GM21737 (cell line): ENCODE measurements around the gene DCDC2B.
"Not testable (repeated sequence)": the region's sequence is repeated elsewhere in the genome, so short reads cannot be mapped to it uniquely, and the experiment has no call there.

Experiments
- ATAC-seq: cut with Tn5 transposase; IDR thresholded peaks from one replicate; pipeline ENCODE4 v1.9.1; 2021; ENCODE audit warnings: mild to moderate bottlenecking, moderate library complexity; ENCODE audit not compliant: unreplicated experiment

DCDC2B gene

GRCh38 chr1:32208891-32209328, at the start of gene DCDC2B:
Gene DCDC2B, plus strand, starts transcription at chr1:32209089. Its CDS starts 5 bp downstream, at chr1:32209094.
- no peak for ATAC-seq

GRCh38 chr1:32159189-32159588, 49.7 kb upstream of the DCDC2B start:
- no peak for ATAC-seq

GRCh38 chr1:32163405-32163804, 45.5 kb upstream of the DCDC2B start:
- ATAC-seq = no peak

DNA sequence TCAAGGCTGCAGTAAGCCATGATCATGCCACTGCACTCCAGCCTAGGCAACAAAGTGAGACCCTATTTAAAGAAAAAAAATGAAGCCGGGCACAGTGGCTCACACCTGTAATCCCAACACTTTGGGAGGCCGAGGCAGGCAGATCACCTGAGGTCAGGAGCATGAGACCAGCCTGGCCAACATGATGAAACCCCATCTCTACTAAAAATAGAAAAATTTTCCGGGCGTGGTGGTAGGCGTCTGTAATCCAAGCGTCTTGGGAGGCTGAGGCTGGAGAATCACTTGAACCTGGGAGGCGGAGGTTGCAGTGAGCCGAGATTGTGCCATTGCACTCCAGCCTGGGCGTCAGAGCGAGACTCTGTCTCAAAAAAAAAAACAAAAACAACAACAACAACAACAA, 43.3 kb upstream of the DCDC2B start:
- not testable (repeated sequence) for ATAC-seq

GRCh38 chr1:32170991-32171390, 37.9 kb upstream of the DCDC2B start:
- ATAC-seq = no peak

- ATAC-seq = no peak
Measured at GRCh38 chr1:32172621-32173245, 36.2 kb upstream of the DCDC2B start.

DNA sequence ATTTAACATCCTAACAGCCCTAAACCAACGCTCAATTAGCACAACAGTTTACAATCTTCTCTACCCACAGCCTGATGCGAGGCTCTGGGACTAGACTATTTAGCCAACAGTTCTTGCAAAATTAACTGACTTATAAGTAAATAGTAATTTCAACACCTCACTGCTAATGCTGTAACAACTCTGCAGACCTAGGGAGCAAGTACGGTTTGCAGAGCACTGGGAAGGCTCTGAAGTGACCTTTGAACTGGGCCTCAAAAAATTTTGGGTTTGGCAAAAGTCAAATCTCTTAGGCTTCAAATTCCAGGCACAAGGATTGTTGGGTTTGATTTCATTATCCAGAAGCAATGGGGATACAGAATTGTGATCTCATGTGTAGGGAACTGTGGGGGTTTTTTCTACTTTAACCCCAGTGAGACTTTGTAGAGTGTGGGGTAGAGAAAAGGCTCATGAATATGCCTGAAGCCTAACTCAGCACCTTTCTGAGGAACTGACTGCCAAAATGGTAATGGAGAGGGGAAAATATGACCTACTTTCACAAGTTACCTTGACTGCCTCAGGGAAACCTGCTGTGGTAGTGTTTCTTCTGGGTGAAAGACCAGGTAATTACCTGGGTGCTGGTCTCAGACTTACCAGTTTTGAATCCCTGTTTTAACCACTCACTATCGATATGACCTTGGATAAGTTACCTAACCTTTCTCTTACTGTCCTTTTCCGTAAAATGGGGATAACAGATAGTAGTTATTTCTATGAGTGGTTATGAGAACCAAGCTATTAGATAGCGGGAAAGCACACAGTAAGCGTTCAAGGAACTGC, 30.3 kb upstream of the DCDC2B start:
- ATAC-seq = no peak

GRCh38 chr1:32179193-32179442, 29.8 kb upstream of the DCDC2B start:
- peak; percentile 8 for ATAC-seq

- ATAC-seq = peak; percentile 76
Measured at GRCh38 chr1:32179443-32180185, 29.3 kb upstream of the DCDC2B start, which contains the start of gene TXLNA. Gene TXLNA, plus strand, starts transcription at chr1:32179675. Its CDS starts 671 bp downstream, at chr1:32180346.

GRCh38 chr1:32180186-32181060, 28.5 kb upstream of the DCDC2B start:
- ATAC-seq = peak; percentile 20

DNA sequence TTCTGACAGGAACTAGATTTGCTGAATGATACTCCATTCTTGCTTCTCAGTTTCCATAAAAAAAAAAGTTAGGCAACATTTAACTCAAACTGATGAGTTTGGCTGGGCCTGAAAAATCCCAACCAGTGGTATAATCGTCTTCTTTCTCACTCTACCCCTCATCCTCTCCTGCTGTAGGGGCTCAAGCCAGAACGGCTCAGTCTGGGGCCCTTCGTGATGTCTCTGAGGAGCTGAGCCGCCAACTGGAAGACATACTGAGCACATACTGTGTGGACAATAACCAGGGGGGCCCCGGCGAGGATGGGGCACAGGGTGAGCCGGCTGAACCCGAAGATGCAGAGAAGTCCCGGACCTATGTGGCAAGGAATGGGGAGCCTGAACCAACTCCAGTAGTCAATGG, 27.8 kb upstream of the DCDC2B start:
- no peak for ATAC-seq

GRCh38 chr1:32181563-32181962, 27.3 kb upstream of the DCDC2B start:
- no peak for ATAC-seq

DNA sequence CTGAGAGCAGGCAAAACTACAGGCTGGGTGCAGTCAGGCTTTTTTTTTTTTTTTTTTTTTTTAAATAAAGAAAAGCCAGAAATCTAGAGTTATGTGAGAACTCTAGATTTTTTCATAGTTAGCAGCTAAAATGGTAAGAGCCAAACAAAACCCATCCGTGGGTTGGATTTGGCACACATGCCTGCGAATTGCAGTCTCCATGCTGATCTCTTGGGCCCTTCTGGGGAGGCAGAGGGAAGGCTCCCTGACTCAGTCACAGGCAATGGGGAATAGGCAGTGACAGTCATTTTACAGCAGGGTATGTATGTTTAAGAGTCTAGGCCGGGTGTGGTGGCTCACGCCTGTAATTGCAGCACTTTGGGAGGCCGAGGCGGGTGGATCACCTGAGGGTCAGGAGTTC, 26.8 kb upstream of the DCDC2B start:
- ATAC-seq = no peak

DNA sequence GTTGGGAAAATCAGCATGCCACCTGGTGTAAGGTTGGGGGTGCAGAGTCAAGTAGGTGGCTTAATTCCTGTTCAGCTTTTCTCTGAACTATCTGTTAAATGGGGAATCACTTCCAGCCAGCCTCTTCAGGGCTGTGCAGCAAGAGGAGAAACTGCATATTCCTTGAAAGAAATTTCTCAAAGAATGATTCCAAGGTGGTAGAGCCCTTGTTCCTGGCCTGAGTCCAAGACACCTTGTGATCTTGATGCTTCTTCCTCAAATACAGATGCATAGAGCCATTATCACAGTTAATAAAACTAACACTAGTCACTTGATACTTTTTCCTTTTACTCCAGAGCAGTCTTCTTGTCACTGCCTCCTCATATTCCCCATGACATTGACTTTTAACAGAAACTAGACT, 24.2 kb upstream of the DCDC2B start:
- ATAC-seq = no peak

- no peak for ATAC-seq
Measured at GRCh38 chr1:32186077-32186476, 22.8 kb upstream of the DCDC2B start.

- no peak for ATAC-seq
Measured at GRCh38 chr1:32186491-32186890, 22.4 kb upstream of the DCDC2B start.

DNA sequence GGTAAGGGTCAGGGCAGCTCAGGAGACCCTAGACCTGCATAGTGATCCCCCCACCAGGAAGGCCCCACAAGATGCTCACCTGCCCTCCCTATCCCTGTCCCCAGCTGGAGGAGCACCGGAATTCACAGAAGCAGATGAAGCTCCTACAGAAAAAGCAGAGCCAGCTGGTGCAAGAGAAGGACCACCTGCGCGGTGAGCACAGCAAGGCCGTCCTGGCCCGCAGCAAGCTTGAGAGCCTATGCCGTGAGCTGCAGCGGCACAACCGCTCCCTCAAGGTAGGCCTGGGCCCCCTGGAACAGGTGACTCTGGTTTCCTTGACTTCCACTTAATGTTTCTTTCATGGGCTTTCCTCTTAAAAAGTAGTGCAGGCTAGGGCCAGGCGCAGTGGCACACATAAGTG, 21.0 kb upstream of the DCDC2B start:
- ATAC-seq = no peak

GRCh38 chr1:32192220-32192948, 16.5 kb upstream of the DCDC2B start:
- ATAC-seq = no peak

DNA sequence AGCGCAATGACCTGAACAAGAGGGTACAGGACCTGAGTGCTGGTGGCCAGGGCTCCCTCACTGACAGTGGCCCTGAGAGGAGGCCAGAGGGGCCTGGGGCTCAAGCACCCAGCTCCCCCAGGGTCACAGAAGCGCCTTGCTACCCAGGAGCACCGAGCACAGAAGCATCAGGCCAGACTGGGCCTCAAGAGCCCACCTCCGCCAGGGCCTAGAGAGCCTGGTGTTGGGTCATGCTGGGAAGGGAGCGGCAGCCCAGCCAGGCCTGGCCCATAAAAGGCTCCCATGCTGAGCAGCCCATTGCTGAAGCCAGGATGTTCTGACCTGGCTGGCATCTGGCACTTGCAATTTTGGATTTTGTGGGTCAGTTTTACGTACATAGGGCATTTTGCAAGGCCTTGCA, 13.9 kb upstream of the DCDC2B start:
- ATAC-seq = no peak

GRCh38 chr1:32195531-32195930, 13.4 kb upstream of the DCDC2B start:
- no peak for ATAC-seq
